Cardiac muscle cell (in vitro differentiated cells and primary cell): Measurements from ENCODE around the gene PTTG1IP. TPM values are rescaled to one million over a fixed set of nuclear protein-coding genes. Genes with fewer than 3 reads are reported as not detected.
"Not testable (repeated sequence)": the region's sequence is repeated elsewhere in the genome, so short reads cannot be mapped to it uniquely, and the experiment has no call there.

ENCODE experiments used
- DNase-seq, 2 donors: peaks; one replicate each; pipeline versions ENCODE4 v3.0.0 to v3.0.0-alpha.2; 2010 to 2017; ENCODE audit warnings: low read depth in 1 of 2, low spot score in 1 of 2
- H3K27ac ChIP-seq: fragments of 200-600 bp; sonication (generic); 2 replicates; pipeline ENCODE4 v1.5.1; 2016
- H3K27me3 ChIP-seq: fragments of 200-600 bp; sonication (generic); 2 replicates; pipeline ENCODE4 v1.6.0; 2016; ENCODE audit warnings: control low read depth
- H3K36me3 ChIP-seq: fragments of 200-600 bp; sonication (generic); 2 replicates; pipeline ENCODE4 v1.5.1; 2016; ENCODE audit warnings: control low read depth
- H3K4me1 ChIP-seq: fragments of 200-600 bp; sonication (generic); 2 replicates; pipeline ENCODE4 v1.8.1; 2017; ENCODE audit warnings: low read depth, mild to moderate bottlenecking, mixed run types
- H3K4me3 ChIP-seq: fragments of 200-600 bp; sonication (generic); 2 replicates; pipeline ENCODE4 v1.5.1; 2016; ENCODE audit warnings: mild to moderate bottlenecking
- H3K9me3 ChIP-seq: fragments of 200-600 bp; sonication (generic); 2 replicates; pipeline ENCODE4 v1.5.1; 2017; ENCODE audit warnings: low read depth, mild to moderate bottlenecking, control low read depth
- polyA plus RNA-seq: library from polyadenylated mRNA; unstranded; fragments of >200 nt; fragmentation: Nextera tagmentation; extraction: Ambion mirVana; gene quantifications from 2 replicates; pipeline ENCODE4 v1.2.1, GENCODE V29; 2016
- total RNA-seq: library from RNA; depleted of rRNA; stranded (reverse); fragments of >200 nt; gene quantifications from 2 replicates; pipeline ENCODE4 v1.2.3, GENCODE V29; 2016
- TF ChIP-seq, protein P1 (sequence below): IDR thresholded peaks from 2 replicates; pipeline ENCODE4 v1.5.1; 2012; ENCODE audit warnings: low read depth, mild to moderate bottlenecking, low read length

The PTTG1IP gene
- total and polyA plus RNA-seq, 2 experiments from 2014 or later, result 204 to 253 TPM

- Histone ChIP-seq H3K4me3 (no peak overlapping the region), H3K27me3 (no peaks in the 10 kb centered on the region), H3K9me3 (no peaks in the 10 kb centered on the region), H3K36me3 (no peaks in the 10 kb centered on the region), H3K4me1 (no peaks in the 10 kb centered on the region), H3K27ac (no peak overlapping the region)
- DNase-seq, result no peak
- TF ChIP-seq, protein P1, sequence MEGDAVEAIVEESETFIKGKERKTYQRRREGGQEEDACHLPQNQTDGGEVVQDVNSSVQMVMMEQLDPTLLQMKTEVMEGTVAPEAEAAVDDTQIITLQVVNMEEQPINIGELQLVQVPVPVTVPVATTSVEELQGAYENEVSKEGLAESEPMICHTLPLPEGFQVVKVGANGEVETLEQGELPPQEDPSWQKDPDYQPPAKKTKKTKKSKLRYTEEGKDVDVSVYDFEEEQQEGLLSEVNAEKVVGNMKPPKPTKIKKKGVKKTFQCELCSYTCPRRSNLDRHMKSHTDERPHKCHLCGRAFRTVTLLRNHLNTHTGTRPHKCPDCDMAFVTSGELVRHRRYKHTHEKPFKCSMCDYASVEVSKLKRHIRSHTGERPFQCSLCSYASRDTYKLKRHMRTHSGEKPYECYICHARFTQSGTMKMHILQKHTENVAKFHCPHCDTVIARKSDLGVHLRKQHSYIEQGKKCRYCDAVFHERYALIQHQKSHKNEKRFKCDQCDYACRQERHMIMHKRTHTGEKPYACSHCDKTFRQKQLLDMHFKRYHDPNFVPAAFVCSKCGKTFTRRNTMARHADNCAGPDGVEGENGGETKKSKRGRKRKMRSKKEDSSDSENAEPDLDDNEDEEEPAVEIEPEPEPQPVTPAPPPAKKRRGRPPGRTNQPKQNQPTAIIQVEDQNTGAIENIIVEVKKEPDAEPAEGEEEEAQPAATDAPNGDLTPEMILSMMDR, result no peak
These were observed 40.8 kb upstream of the PTTG1IP start for GRCh38 chr21:44914176-44914874.

DNA sequence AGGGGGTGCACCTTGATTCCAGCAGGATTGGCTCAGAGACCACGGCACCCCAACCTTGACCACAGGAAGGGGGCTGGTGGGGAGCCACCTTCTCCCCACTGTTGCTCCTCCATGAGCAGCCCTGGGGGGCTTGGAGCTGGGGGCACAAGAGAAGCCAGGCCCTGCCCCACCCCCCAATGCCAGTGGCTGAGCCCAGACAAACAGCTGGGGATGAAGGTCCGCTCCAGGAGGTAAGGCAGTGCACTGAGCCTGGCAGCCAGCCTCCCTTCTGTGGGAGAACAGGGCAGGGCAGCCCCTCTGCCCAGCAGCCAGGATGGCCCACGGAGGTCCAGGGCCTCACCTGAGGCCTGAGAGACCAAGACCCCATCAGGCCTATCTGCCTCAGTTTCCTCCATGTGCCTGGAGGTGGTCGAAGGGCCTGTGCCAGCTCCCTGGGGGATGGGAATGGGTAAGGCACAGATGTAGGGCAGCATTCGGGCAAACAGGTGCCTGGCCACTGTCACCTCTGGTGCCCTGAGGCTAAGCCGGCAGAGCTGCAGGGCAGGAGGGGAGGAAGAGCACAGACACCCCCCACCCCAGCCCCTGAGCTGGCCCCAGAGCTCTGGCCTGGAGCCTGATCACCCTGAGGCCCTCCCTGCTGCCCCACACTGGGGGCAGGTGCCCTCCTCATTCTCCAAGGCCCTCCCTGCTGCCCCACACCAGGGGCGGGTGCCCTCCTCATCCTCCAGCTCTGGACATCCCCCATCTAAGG is 40.1 kb upstream of the PTTG1IP start:
- Histone ChIP-seq H3K4me1 (peaks cover 3% of the 10 kb centered on the region), H3K9me3 (no peaks in the 10 kb centered on the region), H3K4me3 (no peak overlapping the region), H3K36me3 (no peaks in the 10 kb centered on the region), H3K27me3 (no peaks in the 10 kb centered on the region), H3K27ac (no peak overlapping the region)
- no peak for DNase-seq
- TF ChIP-seq, protein P1, result no peak

- H3K36me3 ChIP-seq, H3K4me3 ChIP-seq, H3K27me3 ChIP-seq, H3K9me3 ChIP-seq, H3K4me1 ChIP-seq, DNase-seq, H3K27ac ChIP-seq: not testable (repeated sequence)
These were observed 39.3 kb upstream of the PTTG1IP start for GRCh38 chr21:44912506-44913412.

- DNase-seq, result no peak
These were observed 38.6 kb upstream of the PTTG1IP start for GRCh38 chr21:44912158-44912473.

GRCh38 chr21:44911384-44912157 is 38.1 kb upstream of the PTTG1IP start:
- peaks cover 16% of the 10 kb centered on the region for H3K4me1 ChIP-seq
- no peak overlapping the region for H3K27ac ChIP-seq
- no peaks in the 10 kb centered on the region for H3K27me3 ChIP-seq
- DNase-seq, result no peak
- H3K36me3 ChIP-seq, result no peaks in the 10 kb centered on the region
- TF ChIP-seq, protein P1, result peak; percentile 13
- H3K9me3 ChIP-seq, result no peaks in the 10 kb centered on the region
- no peak overlapping the region for H3K4me3 ChIP-seq

More at GRCh38 chr21:44912158-44912473, 38.6 kb upstream of the PTTG1IP start:
- H3K9me3 ChIP-seq, result no peaks in the 10 kb centered on the region
- no peaks in the 10 kb centered on the region for H3K27me3 ChIP-seq
- TF ChIP-seq, protein P1, result no peak
- no peak overlapping the region for H3K4me3 ChIP-seq
- H3K36me3 ChIP-seq, result no peaks in the 10 kb centered on the region
- peaks cover 16% of the 10 kb centered on the region for H3K4me1 ChIP-seq
- no peak overlapping the region for H3K27ac ChIP-seq
